PC-9 (cell line): ENCODE data around the gene GUSB.
"Not testable (repeated sequence)": the region's sequence is repeated elsewhere in the genome, so short reads cannot be mapped to it uniquely, and the experiment has no call there.

ENCODE experiments used
- CTCF ChIP-seq: fragments of 200-600 bp; sonication (generic); conservative IDR thresholded peaks from 2 replicates; pipeline ENCODE4 v1.6.1; 2017; ENCODE audit warnings: mixed run types, antibody characterized with exemption, mild to moderate bottlenecking, moderate library complexity
- EZH2 ChIP-seq: fragments of 200-600 bp; sonication (generic); IDR thresholded peaks from 2 replicates; pipeline ENCODE4 v1.8.0; 2017; ENCODE audit warnings: antibody characterized with exemption, low read depth

GRCh38 chr7:65991829-65992228 is 9.8 kb upstream of the GUSB start:
- TF ChIP-seq CTCF, EZH2: not testable (repeated sequence)
